ENCODE data around the gene PRKCH. TPM values are rescaled to one million over a fixed set of nuclear protein-coding genes. Genes with fewer than 3 reads are reported as not detected.

The PRKCH gene
- total and polyA plus RNA-seq, 2 donors (not counting 3 experiments of a cell fraction or from before 2014, with no cell fraction given), result 97.7 to 103 TPM

GRCh38 chr14:61300754-61301153 is 20.6 kb upstream of the PRKCH start:
- Histone ChIP-seq H4K20me1 (replicated peaks; ENCODE audit: control insufficient read depth, extremely low read depth, insufficient read depth, low read length) (no peaks in the 10 kb centered on the region), H3K79me2 (ENCODE audit: control insufficient read depth, insufficient read depth, low read length) (no peaks in the 10 kb centered on the region), H3K4me2 (ENCODE audit: insufficient read depth, low read length) (no peak overlapping the region), H3K36me3 (ENCODE audit: control insufficient read depth in 2 of 2, extremely low read depth in 1 of 2, insufficient read depth in 2 of 2, low read length in 2 of 2) (no peaks in the 10 kb centered on the region), H3K4me3 (replicated peaks in 1 of 3; ENCODE audit: insufficient read depth in 1 of 3, low read depth in 1 of 3, low read length in 3 of 3) (no peak overlapping the region), H3K9me1 (replicated peaks; ENCODE audit: control insufficient read depth, extremely low read depth, insufficient read depth, low read length) (no peaks in the 10 kb centered on the region), H3K4me1 (ENCODE audit: control insufficient read depth, extremely low read depth, insufficient read depth, low read length) (peaks cover 31% of the 10 kb centered on the region), H3K27ac (ENCODE audit: insufficient read depth, low read depth, low read length) (no peak overlapping the region), H3K9ac (replicated peaks; ENCODE audit: extremely low read depth, insufficient read depth, low read length) (no peak overlapping the region), H3K27me3 (ENCODE audit: control insufficient read depth in 2 of 2, insufficient read depth in 2 of 2, low read length in 2 of 2) (no peaks in the 10 kb centered on the region), H2AFZ (ENCODE audit: low read depth, low read length) (no peak overlapping the region), H3K9me3 (replicated peaks; ENCODE audit: control insufficient read depth, insufficient read depth, low read length) (no peaks in the 10 kb centered on the region)
- DNase-seq (ENCODE audit: low read depth, low spot score), result no peak
- ChIA-PET POLR2A (no interaction called here), CTCF (interaction anchor here (0.6 to 1.5 kb wide), 3 partner anchors 20 to 54 kb away, joined by 4 to 5 read pairs (median 4); no protein-coding TSS in a partner anchor)
- intact Hi-C loops (cut with micrococcal nuclease) (no loop called here), dilution Hi-C loops (cut with MboI; ENCODE audit: extremely low pct_ligation_motif_present, low sequenced_read_pairs) (no loop called here)
- no peak for FAIRE-seq
- BruUV-seq (replicated peaks), result no TSS peak
- TF ChIP-seq FOS (IDR thresholded peaks at IDR 0.05; ENCODE audit: borderline replicate concordance, insufficient read depth, low read length), result no peak
- TF ChIP-seq EZH2 (IDR thresholded peaks at IDR 0.05; ENCODE audit: borderline replicate concordance, low read depth, low read length, severe bottlenecking), result no peak
- TF ChIP-seq GATA2 (IDR thresholded peaks at IDR 0.05; ENCODE audit: insufficient read depth, insufficient read length, low read depth, low read length), result no peak
- no peak for TF ChIP-seq CTCF (IDR thresholded peaks at IDR 0.05; ENCODE audit: extremely low read depth in 1 of 2, insufficient read depth in 1 of 2, low read depth in 1 of 2, low read length in 2 of 2)
- TF ChIP-seq POLR2A (IDR thresholded peaks at IDR 0.05; ENCODE audit: low read depth, low read length), result no peak
- no peak for TF ChIP-seq MYC (IDR thresholded peaks at IDR 0.05; ENCODE audit: low read depth, low read length)
- no peak for TF ChIP-seq POLR2AphosphoS5 (IDR thresholded peaks at IDR 0.05; ENCODE audit: insufficient read depth, low read depth, low read length)
- TF ChIP-seq JUN (IDR thresholded peaks at IDR 0.05; ENCODE audit: borderline replicate concordance, insufficient read depth, insufficient read length, low read depth), result no peak
- no peak for TF ChIP-seq MAX (IDR thresholded peaks at IDR 0.05; ENCODE audit: insufficient read depth, insufficient read length)
